Gastroesophageal sphincter (tissue), 3 donors: ENCODE measurements around the gene ZC3H8.
"Not testable (repeated sequence)": the region's sequence is repeated elsewhere in the genome, so short reads cannot be mapped to it uniquely, and the experiment has no call there.

Experiments
- EP300 ChIP-seq: sonication (generic); formaldehyde crosslinking; IDR thresholded peaks from one replicate; pipeline ENCODE4 v1.6.1; 2017; ENCODE audit warnings: antibody characterized with exemption, mild to moderate bottlenecking
- POLR2AphosphoS5 ChIP-seq: sonication (generic); formaldehyde crosslinking; IDR thresholded peaks from one replicate; pipeline ENCODE4 v1.6.1; 2017; ENCODE audit warnings: antibody characterized with exemption
- TF ChIP-seq, protein P1 (sequence below), 4 experiments: fragments of 200-600 bp in 2 of 4; fragments of 450-650 bp in 2 of 4; sonication (generic) in 1 of 4; IDR thresholded peaks; one replicate each; pipeline ENCODE4 v1.5.1; 2017 to 2019; ENCODE audit warnings: antibody characterized with exemption in 4 of 4, mild to moderate bottlenecking in 2 of 4, moderate library complexity in 2 of 4

DNA sequence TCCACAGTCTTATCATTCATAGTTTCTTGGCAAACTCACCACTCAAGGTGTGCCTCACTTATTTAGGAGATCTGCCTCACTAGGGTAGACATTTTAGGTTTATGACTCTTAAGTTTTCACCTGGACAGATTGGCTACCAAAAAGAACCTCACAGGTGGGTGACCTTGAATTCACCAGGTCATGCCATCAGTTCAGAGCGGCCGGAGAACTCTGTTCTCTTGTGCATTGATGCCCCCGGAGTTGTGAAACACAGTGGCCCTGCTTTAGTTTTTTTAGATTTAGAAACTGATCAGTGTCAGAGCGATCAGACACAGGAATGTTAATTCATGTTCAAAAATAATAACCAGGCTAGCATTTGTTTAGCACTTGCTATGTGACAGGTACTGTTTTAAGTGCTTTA is 27.2 kb upstream of the ZC3H8 start:
- TF ChIP-seq, protein P1, sequence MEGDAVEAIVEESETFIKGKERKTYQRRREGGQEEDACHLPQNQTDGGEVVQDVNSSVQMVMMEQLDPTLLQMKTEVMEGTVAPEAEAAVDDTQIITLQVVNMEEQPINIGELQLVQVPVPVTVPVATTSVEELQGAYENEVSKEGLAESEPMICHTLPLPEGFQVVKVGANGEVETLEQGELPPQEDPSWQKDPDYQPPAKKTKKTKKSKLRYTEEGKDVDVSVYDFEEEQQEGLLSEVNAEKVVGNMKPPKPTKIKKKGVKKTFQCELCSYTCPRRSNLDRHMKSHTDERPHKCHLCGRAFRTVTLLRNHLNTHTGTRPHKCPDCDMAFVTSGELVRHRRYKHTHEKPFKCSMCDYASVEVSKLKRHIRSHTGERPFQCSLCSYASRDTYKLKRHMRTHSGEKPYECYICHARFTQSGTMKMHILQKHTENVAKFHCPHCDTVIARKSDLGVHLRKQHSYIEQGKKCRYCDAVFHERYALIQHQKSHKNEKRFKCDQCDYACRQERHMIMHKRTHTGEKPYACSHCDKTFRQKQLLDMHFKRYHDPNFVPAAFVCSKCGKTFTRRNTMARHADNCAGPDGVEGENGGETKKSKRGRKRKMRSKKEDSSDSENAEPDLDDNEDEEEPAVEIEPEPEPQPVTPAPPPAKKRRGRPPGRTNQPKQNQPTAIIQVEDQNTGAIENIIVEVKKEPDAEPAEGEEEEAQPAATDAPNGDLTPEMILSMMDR (IDR thresholded peaks at IDR 0.05) = not testable (repeated sequence)
- TF ChIP-seq EP300, POLR2AphosphoS5: not testable (repeated sequence)
